Measurements from ENCODE around the gene CIB4.
A peak's percentile ranks its signal among the peaks of the same experiment; 100 is the strongest.

CIB4 gene

GRCh38 chr2:26580751-26581150, 60.4 kb downstream of the CIB4 start:
- no peak for ATAC-seq (replicated peaks)
- DNase-seq, result no peak
- peaks cover 0 to 2% of the 10 kb centered on the region in 2 donors for H3K4me1 Mint-ChIP-seq (ENCODE audit: low read depth in 2 of 2)
- H3K4me3 Mint-ChIP-seq, result no peak overlapping the region
- H3K27me3 Mint-ChIP-seq, result peaks cover 47 to 99% of the 10 kb centered on the region in 2 donors
- H3K27ac Mint-ChIP-seq, result no peak overlapping the region
- H3K36me3 Mint-ChIP-seq (ENCODE audit: insufficient read depth), result no peaks in the 10 kb centered on the region
- H3K9me3 Mint-ChIP-seq, result no peaks in the 10 kb centered on the region

GRCh38 chr2:26580151-26580550, 61.0 kb downstream of the CIB4 start:
- peaks cover 42 to 99% of the 10 kb centered on the region in 2 donors for H3K27me3 Mint-ChIP-seq
- ATAC-seq (replicated peaks) (no peak), DNase-seq (no peak)
- no peaks in the 10 kb centered on the region for H3K36me3 Mint-ChIP-seq (ENCODE audit: insufficient read depth)
- no peak overlapping the region for H3K4me3 Mint-ChIP-seq
- no peak overlapping the region for H3K27ac Mint-ChIP-seq
- peaks cover 0 to 2% of the 10 kb centered on the region in 2 donors for H3K4me1 Mint-ChIP-seq (ENCODE audit: low read depth in 2 of 2)
- H3K9me3 Mint-ChIP-seq, result no peaks in the 10 kb centered on the region

GRCh38 chr2:26579723-26580040, 61.5 kb downstream of the CIB4 start:
- H3K27ac Mint-ChIP-seq, result no peak overlapping the region
- ATAC-seq (replicated peaks), result no peak

GRCh38 chr2:26579025-26579722, 62.0 kb downstream of the CIB4 start:
- Mint-ChIP-seq H3K27me3 (peaks cover 44 to 97% of the 10 kb centered on the region in 2 donors), H3K9me3 (no peaks in the 10 kb centered on the region), H3K36me3 (ENCODE audit: insufficient read depth) (no peaks in the 10 kb centered on the region), H3K4me3 (no peak overlapping the region), H3K4me1 (ENCODE audit: low read depth in 2 of 2) (peaks cover 0 to 2% of the 10 kb centered on the region in 2 donors), H3K27ac (no peak overlapping the region)
- ATAC-seq (replicated peaks) (no peak), DNase-seq (no peak)

More at GRCh38 chr2:26579723-26580040, 61.5 kb downstream of the CIB4 start:
- H3K4me3 Mint-ChIP-seq, result no peak overlapping the region
- peaks cover 0 to 2% of the 10 kb centered on the region in 2 donors for H3K4me1 Mint-ChIP-seq (ENCODE audit: low read depth in 2 of 2)
- no peaks in the 10 kb centered on the region for H3K9me3 Mint-ChIP-seq
- H3K27me3 Mint-ChIP-seq, result peaks cover 43 to 97% of the 10 kb centered on the region in 2 donors
- no peaks in the 10 kb centered on the region for H3K36me3 Mint-ChIP-seq (ENCODE audit: insufficient read depth)
- no peak for DNase-seq

- no peaks in the 10 kb centered on the region for H3K9me3 Mint-ChIP-seq
- H3K27me3 Mint-ChIP-seq, result peaks cover 45 to 97% of the 10 kb centered on the region in 2 donors
- no peak overlapping the region for H3K27ac Mint-ChIP-seq
- ATAC-seq (replicated peaks) (no peak), DNase-seq (no peak)
- peaks cover 0 to 2% of the 10 kb centered on the region in 2 donors for H3K4me1 Mint-ChIP-seq (ENCODE audit: low read depth in 2 of 2)
- H3K4me3 Mint-ChIP-seq, result no peak overlapping the region
- no peaks in the 10 kb centered on the region for H3K36me3 Mint-ChIP-seq (ENCODE audit: insufficient read depth)
These were observed 62.6 kb downstream of the CIB4 start for GRCh38 chr2:26578581-26578980.

GRCh38 chr2:26578113-26578458, 63.1 kb downstream of the CIB4 start:
- Mint-ChIP-seq H3K4me1 (ENCODE audit: low read depth in 2 of 2) (peaks cover 0 to 2% of the 10 kb centered on the region in 2 donors), H3K4me3 (no peak overlapping the region), H3K27ac (no peak overlapping the region), H3K27me3 (peaks cover 50 to 97% of the 10 kb centered on the region in 2 donors), H3K9me3 (no peaks in the 10 kb centered on the region), H3K36me3 (ENCODE audit: insufficient read depth) (no peaks in the 10 kb centered on the region)
- DNase-seq (no peak), ATAC-seq (replicated peaks) (no peak)

GRCh38 chr2:26577442-26578112, 63.6 kb downstream of the CIB4 start:
- ATAC-seq (replicated peaks) (peak; percentile 82), DNase-seq (peak; percentile 39 to 53 (median 51))
- peaks cover 55 to 97% of the 10 kb centered on the region in 2 donors for H3K27me3 Mint-ChIP-seq
- H3K4me1 Mint-ChIP-seq (ENCODE audit: low read depth in 2 of 2), result peaks cover 0 to 2% of the 10 kb centered on the region in 2 donors
- no peaks in the 10 kb centered on the region for H3K9me3 Mint-ChIP-seq
- H3K27ac Mint-ChIP-seq, result no peak overlapping the region
- no peak overlapping the region for H3K4me3 Mint-ChIP-seq
- no peaks in the 10 kb centered on the region for H3K36me3 Mint-ChIP-seq (ENCODE audit: insufficient read depth)

GRCh38 chr2:26576565-26577441, 64.4 kb downstream of the CIB4 start:
- Mint-ChIP-seq H3K27ac (no peak overlapping the region), H3K27me3 (peaks cover 56 to 95% of the 10 kb centered on the region in 2 donors), H3K36me3 (ENCODE audit: insufficient read depth) (no peaks in the 10 kb centered on the region), H3K4me3 (no peak overlapping the region), H3K9me3 (no peaks in the 10 kb centered on the region), H3K4me1 (ENCODE audit: low read depth in 2 of 2) (peaks cover 0 to 2% of the 10 kb centered on the region in 2 donors)
- DNase-seq (no peak), ATAC-seq (replicated peaks) (no peak)

- Mint-ChIP-seq H3K27ac (no peak overlapping the region), H3K27me3 (peaks cover 49 to 93% of the 10 kb centered on the region in 2 donors), H3K9me3 (no peaks in the 10 kb centered on the region), H3K4me3 (no peak overlapping the region), H3K36me3 (ENCODE audit: insufficient read depth) (no peaks in the 10 kb centered on the region), H3K4me1 (ENCODE audit: low read depth in 2 of 2) (peaks cover 0 to 2% of the 10 kb centered on the region in 2 donors)
- no peak for ATAC-seq (replicated peaks)
- no peak for DNase-seq
These were observed 65.2 kb downstream of the CIB4 start for GRCh38 chr2:26575836-26576564.

- no peak overlapping the region for H3K4me3 Mint-ChIP-seq
- H3K27ac Mint-ChIP-seq, result no peak overlapping the region
- peaks cover 57 to 93% of the 10 kb centered on the region in 2 donors for H3K27me3 Mint-ChIP-seq
- no peaks in the 10 kb centered on the region for H3K9me3 Mint-ChIP-seq
- no peak for ATAC-seq (replicated peaks)
- peaks cover 0 to 2% of the 10 kb centered on the region in 2 donors for H3K4me1 Mint-ChIP-seq (ENCODE audit: low read depth in 2 of 2)
- DNase-seq, result no peak
- no peaks in the 10 kb centered on the region for H3K36me3 Mint-ChIP-seq (ENCODE audit: insufficient read depth)
These were observed 66.1 kb downstream of the CIB4 start for GRCh38 chr2:26574900-26575560.

- ATAC-seq (replicated peaks) (no peak), DNase-seq (no peak)
- H3K27me3 Mint-ChIP-seq, result peaks cover 54 to 93% of the 10 kb centered on the region in 2 donors
- H3K27ac Mint-ChIP-seq, result no peak overlapping the region
- H3K4me3 Mint-ChIP-seq, result no peak overlapping the region
- peaks cover 0 to 2% of the 10 kb centered on the region in 2 donors for H3K4me1 Mint-ChIP-seq (ENCODE audit: low read depth in 2 of 2)
- no peaks in the 10 kb centered on the region for H3K36me3 Mint-ChIP-seq (ENCODE audit: insufficient read depth)
- no peaks in the 10 kb centered on the region for H3K9me3 Mint-ChIP-seq
These were observed 66.9 kb downstream of the CIB4 start for GRCh38 chr2:26574066-26574899.
